Epidermal melanocyte (primary cell): Measurements from ENCODE around the gene HOXA9.

Experiments
- DNase-seq: peaks from one replicate; pipeline ENCODE4 v3.0.0; 2011; ENCODE audit warnings: low spot score; ENCODE audit not compliant: insufficient read length

The HOXA9 gene

GRCh38 chr7:27165089-27165995, at the start of gene HOXA9:
Gene HOXA9, minus strand, starts transcription at chr7:27165537. Its CDS starts 80 bp downstream, at chr7:27165457.
- DNase-seq, result no peak

- no peak for DNase-seq
Measured at GRCh38 chr7:27214239-27214950, 49.1 kb upstream of the HOXA9 start.

GRCh38 chr7:27213433-27214238, 48.3 kb upstream of the HOXA9 start:
- DNase-seq, result no peak

- DNase-seq, result no peak
Measured at GRCh38 chr7:27212497-27213432, 47.4 kb upstream of the HOXA9 start.

GRCh38 chr7:27211764-27212204, 46.4 kb upstream of the HOXA9 start:
- DNase-seq, result no peak

- DNase-seq, result no peak
Measured at GRCh38 chr7:27211084-27211446, 45.7 kb upstream of the HOXA9 start.

GRCh38 chr7:27210441-27211083, 45.2 kb upstream of the HOXA9 start:
- no peak for DNase-seq

GRCh38 chr7:27209933-27210440, 44.6 kb upstream of the HOXA9 start:
- DNase-seq, result no peak

GRCh38 chr7:27208998-27209397, 43.7 kb upstream of the HOXA9 start:
- DNase-seq, result no peak

GRCh38 chr7:27207348-27207985, 42.1 kb upstream of the HOXA9 start:
- no peak for DNase-seq

- DNase-seq, result no peak
Measured at GRCh38 chr7:27205325-27206280, 40.3 kb upstream of the HOXA9 start.

- no peak for DNase-seq
Measured at GRCh38 chr7:27204851-27205322, 39.5 kb upstream of the HOXA9 start.

- no peak for DNase-seq
Measured at GRCh38 chr7:27203964-27204594, 38.7 kb upstream of the HOXA9 start.

GRCh38 chr7:27203365-27203953, 38.1 kb upstream of the HOXA9 start:
- DNase-seq, result no peak

- DNase-seq, result no peak
Measured at GRCh38 chr7:27202862-27203134, 37.5 kb upstream of the HOXA9 start.

GRCh38 chr7:27202018-27202861, 36.9 kb upstream of the HOXA9 start:
- DNase-seq, result no peak
